ENCODE results near the gene SPATA31D3.
"Not testable (repeated sequence)": the region's sequence is repeated elsewhere in the genome, so short reads cannot be mapped to it uniquely, and the experiment has no call there.

The SPATA31D3 gene

DNA sequence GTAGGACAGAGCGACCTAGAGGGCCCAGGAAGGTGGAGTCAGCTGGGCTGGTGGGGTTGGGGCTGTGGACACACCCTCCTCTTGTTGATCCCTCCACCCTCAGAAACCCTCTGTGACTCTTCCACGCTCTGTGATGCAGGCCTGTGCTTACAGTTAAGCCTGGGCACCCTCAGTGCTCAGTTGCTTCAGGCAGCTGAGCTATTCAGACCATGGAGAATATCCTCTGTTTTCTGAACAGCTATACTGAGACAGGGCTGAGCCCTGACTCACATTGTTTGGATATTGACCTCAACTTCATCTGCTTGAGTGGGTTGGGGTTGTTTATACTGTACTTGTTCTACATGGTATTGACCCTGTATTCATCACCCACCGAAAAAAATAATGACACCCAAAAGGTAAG is 15.0 kb upstream of the SPATA31D3 start, which contains the start of gene SPATA31D4:
SPATA31D4 (plus strand) TSS at position 124 of the 400 bp plus-strand sequence; CDS start at position 210, 86 bp downstream.
- not testable (repeated sequence) for H3K9ac ChIP-seq (ENCODE audit: low read depth, low read length); H3K4me1 ChIP-seq (ENCODE audit: control insufficient read depth, insufficient read depth, low read length); H3K27me3 ChIP-seq (ENCODE audit: control insufficient read depth, insufficient read depth, low read length); H3K36me3 ChIP-seq (ENCODE audit: control insufficient read depth, insufficient read depth, low read length); H3K27ac ChIP-seq (ENCODE audit: low read depth, low read length); H3K9me3 ChIP-seq (ENCODE audit: control insufficient read depth, insufficient read depth, low read length); H3K4me3 ChIP-seq (ENCODE audit: low read depth, low read length)

DNA sequence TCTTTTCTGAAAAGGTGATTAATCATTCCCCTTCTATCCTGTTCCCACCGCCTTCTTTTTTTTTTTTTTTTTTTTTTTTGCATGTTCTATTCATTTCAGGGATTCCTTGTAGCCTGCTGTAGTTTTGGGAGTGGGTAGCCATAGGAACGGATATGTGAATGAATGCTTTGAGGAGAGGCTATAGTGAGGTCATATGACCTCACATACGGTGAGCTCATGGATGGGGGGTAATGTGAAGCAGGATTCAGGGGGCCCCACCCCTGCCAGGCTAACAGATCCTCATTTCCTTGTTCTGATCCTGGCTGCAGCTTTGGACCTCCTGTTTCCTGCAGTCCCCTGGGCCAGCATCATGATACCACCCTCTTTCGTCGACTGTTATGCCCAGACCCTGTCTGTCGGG is 13.2 kb upstream of the SPATA31D3 start:
- not testable (repeated sequence) for H3K9ac ChIP-seq (ENCODE audit: low read depth, low read length); H3K4me1 ChIP-seq (ENCODE audit: control insufficient read depth, insufficient read depth, low read length); H3K27me3 ChIP-seq (ENCODE audit: control insufficient read depth, insufficient read depth, low read length); H3K36me3 ChIP-seq (ENCODE audit: control insufficient read depth, insufficient read depth, low read length); H3K4me3 ChIP-seq (ENCODE audit: low read depth, low read length); H3K27ac ChIP-seq (ENCODE audit: low read depth, low read length); H3K9me3 ChIP-seq (ENCODE audit: control insufficient read depth, insufficient read depth, low read length)

DNA sequence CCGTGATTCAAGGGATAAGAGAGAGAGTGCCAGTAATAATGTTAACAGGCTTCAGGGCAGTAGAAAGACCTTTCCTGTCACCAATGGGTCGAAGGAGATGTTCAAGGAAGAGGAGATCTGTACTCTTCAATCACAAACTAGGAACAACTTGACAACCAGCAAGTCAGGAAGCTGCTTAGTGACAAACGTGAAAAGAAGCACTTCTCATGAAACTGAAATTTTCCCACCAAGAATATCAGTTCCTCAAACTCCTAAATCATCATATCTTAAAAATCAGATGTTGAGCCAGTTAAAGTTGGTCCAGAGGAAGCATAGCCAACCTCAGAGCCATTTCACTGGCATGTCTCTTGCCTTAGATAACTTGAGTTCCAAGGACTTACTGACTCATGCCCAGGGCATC is 9.8 kb upstream of the SPATA31D3 start:
- H3K4me1 ChIP-seq (ENCODE audit: control insufficient read depth, insufficient read depth, low read length); H3K4me3 ChIP-seq (ENCODE audit: low read depth, low read length); H3K9me3 ChIP-seq (ENCODE audit: control insufficient read depth, insufficient read depth, low read length); H3K27me3 ChIP-seq (ENCODE audit: control insufficient read depth, insufficient read depth, low read length); H3K27ac ChIP-seq (ENCODE audit: low read depth, low read length); H3K36me3 ChIP-seq (ENCODE audit: control insufficient read depth, insufficient read depth, low read length); H3K9ac ChIP-seq (ENCODE audit: low read depth, low read length): not testable (repeated sequence)

GRCh38 chr9:81948650-81949049 is 5.3 kb downstream of the SPATA31D3 start:
- not testable (repeated sequence) for H3K4me1 ChIP-seq (ENCODE audit: control insufficient read depth, insufficient read depth, low read length); H3K9me3 ChIP-seq (ENCODE audit: control insufficient read depth, insufficient read depth, low read length); H3K27me3 ChIP-seq (ENCODE audit: control insufficient read depth, insufficient read depth, low read length); H3K36me3 ChIP-seq (ENCODE audit: control insufficient read depth, insufficient read depth, low read length); H3K27ac ChIP-seq (ENCODE audit: low read depth, low read length); H3K4me3 ChIP-seq (ENCODE audit: low read depth, low read length); H3K9ac ChIP-seq (ENCODE audit: low read depth, low read length)

DNA sequence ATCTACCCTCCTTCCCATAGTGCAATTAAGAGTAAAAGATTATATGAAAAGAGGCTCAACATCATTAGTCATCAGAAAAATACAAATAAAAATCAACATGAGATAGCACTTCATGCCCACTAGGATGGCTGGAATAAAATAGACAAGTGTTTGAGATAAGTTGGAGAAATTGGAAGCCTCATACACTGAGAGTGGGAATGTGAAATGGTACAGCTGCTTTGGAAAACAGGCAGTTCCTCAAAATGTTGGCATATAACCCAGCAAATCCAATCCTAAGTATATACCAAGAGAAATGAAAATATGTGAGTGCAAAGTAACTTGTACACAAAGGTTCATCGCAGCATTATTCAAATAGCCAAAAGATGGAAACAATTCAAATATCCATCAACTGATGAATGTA is 9.8 kb downstream of the SPATA31D3 start:
- Histone ChIP-seq H3K4me3 (ENCODE audit: low read depth, low read length) (no peak overlapping the region), H3K27me3 (ENCODE audit: control insufficient read depth, insufficient read depth, low read length) (no peaks in the 10 kb centered on the region), H3K9me3 (ENCODE audit: control insufficient read depth, insufficient read depth, low read length) (peaks cover 23% of the 10 kb centered on the region), H3K4me1 (ENCODE audit: control insufficient read depth, insufficient read depth, low read length) (no peaks in the 10 kb centered on the region), H3K36me3 (ENCODE audit: control insufficient read depth, insufficient read depth, low read length) (no peaks in the 10 kb centered on the region), H3K9ac (ENCODE audit: low read depth, low read length) (no peak overlapping the region), H3K27ac (ENCODE audit: low read depth, low read length) (no peak overlapping the region)

DNA sequence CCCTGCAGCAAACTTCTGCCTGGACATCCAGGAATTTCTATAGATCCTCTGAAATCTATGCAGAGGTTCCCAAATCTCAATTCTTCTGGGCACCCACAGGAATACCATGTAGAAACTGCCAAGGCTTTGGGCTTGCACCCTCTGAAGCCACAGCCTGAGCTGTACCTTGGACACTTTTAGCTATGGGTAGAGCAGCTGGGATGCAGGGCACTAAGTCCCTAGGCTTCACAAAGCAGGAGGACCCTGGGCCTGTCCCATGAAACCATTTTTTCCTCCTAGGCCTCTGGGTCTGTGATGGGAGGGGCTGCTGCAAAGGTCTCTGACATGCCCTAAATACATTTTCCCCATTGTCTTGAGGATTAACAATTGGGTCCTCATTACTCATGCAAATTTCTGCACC is 12.3 kb downstream of the SPATA31D3 start:
- H3K4me3 ChIP-seq (ENCODE audit: low read depth, low read length): no peak overlapping the region
- H3K9me3 ChIP-seq (ENCODE audit: control insufficient read depth, insufficient read depth, low read length): peaks cover 23% of the 10 kb centered on the region
- H3K27ac ChIP-seq (ENCODE audit: low read depth, low read length): no peak overlapping the region
- H3K9ac ChIP-seq (ENCODE audit: low read depth, low read length): no peak overlapping the region
- no peaks in the 10 kb centered on the region for H3K27me3 ChIP-seq (ENCODE audit: control insufficient read depth, insufficient read depth, low read length)
- no peaks in the 10 kb centered on the region for H3K4me1 ChIP-seq (ENCODE audit: control insufficient read depth, insufficient read depth, low read length)
- H3K36me3 ChIP-seq (ENCODE audit: control insufficient read depth, insufficient read depth, low read length): no peaks in the 10 kb centered on the region

DNA sequence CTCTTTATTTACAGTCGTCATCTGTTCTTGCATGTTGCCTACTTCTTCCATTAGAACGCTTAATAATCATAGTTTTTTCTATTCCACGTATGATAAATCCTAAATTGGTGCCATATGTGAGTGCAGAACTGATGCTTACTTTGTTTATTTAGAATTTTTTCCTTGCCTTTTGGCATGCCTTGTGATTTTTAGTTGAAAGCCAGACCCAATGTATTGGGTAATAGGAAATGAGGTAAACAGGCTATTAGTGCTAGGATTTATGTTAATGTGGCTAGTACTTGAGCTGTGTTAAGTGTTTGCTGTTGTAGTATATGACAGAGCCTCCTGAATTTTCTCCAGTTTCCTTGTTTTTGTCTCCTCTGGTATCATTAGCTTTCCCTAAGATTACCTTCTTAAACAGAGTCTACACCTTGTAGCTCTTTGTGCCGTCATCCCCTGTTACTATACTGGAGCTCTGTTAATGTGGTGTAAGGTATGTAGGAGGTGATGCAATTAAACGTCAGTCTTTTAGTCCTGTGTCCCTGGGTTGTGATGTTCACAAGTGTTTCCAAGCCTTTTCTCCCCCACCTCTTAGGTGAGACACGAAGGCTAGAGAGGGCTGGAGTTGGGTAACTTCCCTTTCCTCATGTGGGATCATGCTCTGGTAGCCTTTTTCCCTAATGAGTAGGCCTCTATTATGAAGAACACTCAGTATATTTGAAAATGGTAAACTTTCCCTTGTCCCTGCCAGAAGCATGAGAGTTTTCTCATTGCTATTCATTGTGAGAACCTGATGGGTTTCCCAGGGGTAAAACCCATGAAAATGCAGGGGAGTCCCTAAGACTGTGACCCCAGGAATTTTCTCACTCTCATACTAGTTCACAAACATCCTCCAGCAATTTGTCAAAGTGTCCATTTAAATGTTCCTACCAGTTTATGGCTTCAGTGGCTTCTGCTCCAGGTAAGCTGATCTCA is 21.2 kb downstream of the SPATA31D3 start:
- Histone ChIP-seq H3K27me3 (ENCODE audit: control insufficient read depth, insufficient read depth, low read length) (no peaks in the 10 kb centered on the region), H3K9ac (ENCODE audit: low read depth, low read length) (no peak overlapping the region), H3K4me3 (ENCODE audit: low read depth, low read length) (no peak overlapping the region), H3K4me1 (ENCODE audit: control insufficient read depth, insufficient read depth, low read length) (no peaks in the 10 kb centered on the region), H3K27ac (ENCODE audit: low read depth, low read length) (no peak overlapping the region), H3K36me3 (ENCODE audit: control insufficient read depth, insufficient read depth, low read length) (no peaks in the 10 kb centered on the region), H3K9me3 (ENCODE audit: control insufficient read depth, insufficient read depth, low read length) (peaks cover 3% of the 10 kb centered on the region; the same call in 1 of the 2 replicates)

- no peaks in the 10 kb centered on the region for H3K4me1 ChIP-seq (ENCODE audit: control insufficient read depth, insufficient read depth, low read length)
- H3K4me3 ChIP-seq (ENCODE audit: low read depth, low read length): no peak overlapping the region
- H3K36me3 ChIP-seq (ENCODE audit: control insufficient read depth, insufficient read depth, low read length): no peaks in the 10 kb centered on the region
- H3K9ac ChIP-seq (ENCODE audit: low read depth, low read length): no peak overlapping the region
- no peaks in the 10 kb centered on the region for H3K27me3 ChIP-seq (ENCODE audit: control insufficient read depth, insufficient read depth, low read length)
- no peak overlapping the region for H3K27ac ChIP-seq (ENCODE audit: low read depth, low read length)
- peaks cover 3% of the 10 kb centered on the region; the same call in 1 of the 2 replicates for H3K9me3 ChIP-seq (ENCODE audit: control insufficient read depth, insufficient read depth, low read length)
Measured at GRCh38 chr9:81968026-81968425, 24.7 kb downstream of the SPATA31D3 start.

DNA sequence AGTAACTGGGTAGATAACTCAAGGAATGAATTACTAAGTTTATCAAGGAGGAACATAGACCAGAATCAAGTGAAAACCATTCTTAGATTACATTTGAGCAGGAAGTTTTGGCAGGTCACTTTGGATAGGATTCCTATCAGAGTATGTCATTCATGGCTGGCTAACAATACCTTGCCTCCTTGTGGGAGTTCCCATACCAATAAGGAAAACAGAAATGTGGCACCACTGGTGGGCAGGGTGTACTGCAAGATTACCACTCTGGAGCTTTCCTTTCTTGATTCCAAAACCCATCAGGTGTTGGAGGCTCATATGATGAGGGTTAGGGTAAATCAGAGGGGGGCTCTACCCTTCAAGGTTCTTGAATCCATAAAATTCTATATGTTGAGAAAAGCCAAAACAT is 26.7 kb downstream of the SPATA31D3 start:
- Histone ChIP-seq H3K9ac (ENCODE audit: low read depth, low read length) (no peak overlapping the region), H3K36me3 (ENCODE audit: control insufficient read depth, insufficient read depth, low read length) (no peaks in the 10 kb centered on the region), H3K9me3 (ENCODE audit: control insufficient read depth, insufficient read depth, low read length) (peaks cover 3% of the 10 kb centered on the region; the same call in 1 of the 2 replicates), H3K4me3 (ENCODE audit: low read depth, low read length) (no peak overlapping the region), H3K4me1 (ENCODE audit: control insufficient read depth, insufficient read depth, low read length) (no peaks in the 10 kb centered on the region), H3K27me3 (ENCODE audit: control insufficient read depth, insufficient read depth, low read length) (no peaks in the 10 kb centered on the region), H3K27ac (ENCODE audit: low read depth, low read length) (no peak overlapping the region)

- H3K4me1 ChIP-seq (ENCODE audit: control insufficient read depth, insufficient read depth, low read length): no peaks in the 10 kb centered on the region
- no peaks in the 10 kb centered on the region for H3K36me3 ChIP-seq (ENCODE audit: control insufficient read depth, insufficient read depth, low read length)
- H3K9ac ChIP-seq (ENCODE audit: low read depth, low read length): no peak overlapping the region
Measured at GRCh38 chr9:81971727-81972126, 28.4 kb downstream of the SPATA31D3 start.

GRCh38 chr9:81974764-81975163 is 31.5 kb downstream of the SPATA31D3 start:
- no peaks in the 10 kb centered on the region for H3K9me3 ChIP-seq (ENCODE audit: control insufficient read depth, insufficient read depth, low read length)
- no peak overlapping the region for H3K27ac ChIP-seq (ENCODE audit: low read depth, low read length)
- no peak overlapping the region for H3K4me3 ChIP-seq (ENCODE audit: low read depth, low read length)
- no peak overlapping the region for H3K9ac ChIP-seq (ENCODE audit: low read depth, low read length)
- H3K36me3 ChIP-seq (ENCODE audit: control insufficient read depth, insufficient read depth, low read length): no peaks in the 10 kb centered on the region
- no peaks in the 10 kb centered on the region for H3K27me3 ChIP-seq (ENCODE audit: control insufficient read depth, insufficient read depth, low read length)
- no peaks in the 10 kb centered on the region for H3K4me1 ChIP-seq (ENCODE audit: control insufficient read depth, insufficient read depth, low read length)

More at GRCh38 chr9:81971727-81972126, 28.4 kb downstream of the SPATA31D3 start:
- H3K27ac ChIP-seq (ENCODE audit: low read depth, low read length): no peak overlapping the region
- H3K27me3 ChIP-seq (ENCODE audit: control insufficient read depth, insufficient read depth, low read length): no peaks in the 10 kb centered on the region
- H3K4me3 ChIP-seq (ENCODE audit: low read depth, low read length): no peak overlapping the region
- H3K9me3 ChIP-seq (ENCODE audit: control insufficient read depth, insufficient read depth, low read length): no peaks in the 10 kb centered on the region
